T-helper 1 cell (primary cell): ENCODE results near the gene RNF214.
"Not testable (repeated sequence)": the region's sequence is repeated elsewhere in the genome, so short reads cannot be mapped to it uniquely, and the experiment has no call there.

Experiments
- DNase-seq, 5 donors: peaks; one replicate each; pipeline ENCODE4 v3.0.0-alpha.2; 2012 to 2020
- total RNA-seq, 4 donors: gene quantifications; one replicate each; lab custom pipeline; 2026; lab: John Stamatoyannopoulos, UW

Gene RNF214
- 20.9 to 53.5 (median 41.0) reads per million in 4 donors for total RNA-seq

GRCh38 chr11:117232092-117232878 is at the start of gene RNF214:
Gene RNF214, plus strand, starts transcription at chr11:117232671. Its CDS starts 1,602 bp downstream, at chr11:117234273.
- peak; percentile 58 to 77 (median 65) for DNase-seq

DNA sequence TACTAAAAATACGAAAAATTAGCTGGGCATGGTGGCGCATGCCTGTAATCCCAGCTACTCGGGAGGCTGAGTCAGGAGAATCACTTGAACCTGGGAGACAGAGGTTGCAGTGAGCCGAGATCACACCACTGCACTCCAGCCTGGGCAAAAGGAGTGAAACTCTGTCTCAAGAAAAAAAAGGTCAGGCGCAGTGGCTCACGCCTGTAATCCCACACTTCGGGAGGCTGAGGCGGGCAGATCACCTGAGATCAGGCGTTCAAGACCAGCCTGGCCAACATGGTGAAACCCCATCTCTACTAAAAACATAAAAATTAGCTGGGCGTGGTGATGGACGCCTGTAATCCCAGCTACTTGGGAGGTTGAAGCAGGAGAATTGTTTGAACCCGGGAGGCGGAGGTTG is 49.3 kb upstream of the RNF214 start:
- not testable (repeated sequence) for DNase-seq

DNA sequence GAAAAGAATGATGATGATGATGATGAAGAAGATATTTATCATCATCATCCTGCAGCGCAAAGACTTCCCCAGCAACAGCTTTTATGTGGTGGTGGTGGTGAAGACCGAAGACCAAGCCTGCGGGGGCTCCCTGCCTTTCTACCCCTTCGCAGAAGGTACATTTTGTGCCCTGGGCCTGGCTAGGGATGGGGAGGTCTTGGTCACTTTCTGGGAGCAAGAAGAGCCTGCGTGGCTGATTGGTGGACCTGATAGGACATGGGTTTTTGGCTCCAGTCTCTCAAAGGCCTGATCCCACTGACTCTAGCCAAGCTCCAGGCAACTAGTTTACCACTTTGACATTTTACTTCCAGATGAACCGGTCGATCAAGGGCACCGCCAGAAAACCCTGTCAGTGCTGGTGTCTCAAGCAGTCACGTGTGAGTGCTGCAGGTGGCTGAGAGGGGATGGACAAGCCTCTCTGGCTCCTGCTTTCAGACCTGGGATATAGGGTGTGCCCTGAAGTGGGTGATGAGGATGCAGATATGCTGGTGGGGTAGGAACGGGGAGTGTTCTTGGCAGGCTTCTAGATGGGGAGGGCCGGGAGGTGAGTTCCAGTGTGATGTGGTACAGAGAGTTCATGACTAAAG is 48.6 kb upstream of the RNF214 start:
- no peak for DNase-seq

DNA sequence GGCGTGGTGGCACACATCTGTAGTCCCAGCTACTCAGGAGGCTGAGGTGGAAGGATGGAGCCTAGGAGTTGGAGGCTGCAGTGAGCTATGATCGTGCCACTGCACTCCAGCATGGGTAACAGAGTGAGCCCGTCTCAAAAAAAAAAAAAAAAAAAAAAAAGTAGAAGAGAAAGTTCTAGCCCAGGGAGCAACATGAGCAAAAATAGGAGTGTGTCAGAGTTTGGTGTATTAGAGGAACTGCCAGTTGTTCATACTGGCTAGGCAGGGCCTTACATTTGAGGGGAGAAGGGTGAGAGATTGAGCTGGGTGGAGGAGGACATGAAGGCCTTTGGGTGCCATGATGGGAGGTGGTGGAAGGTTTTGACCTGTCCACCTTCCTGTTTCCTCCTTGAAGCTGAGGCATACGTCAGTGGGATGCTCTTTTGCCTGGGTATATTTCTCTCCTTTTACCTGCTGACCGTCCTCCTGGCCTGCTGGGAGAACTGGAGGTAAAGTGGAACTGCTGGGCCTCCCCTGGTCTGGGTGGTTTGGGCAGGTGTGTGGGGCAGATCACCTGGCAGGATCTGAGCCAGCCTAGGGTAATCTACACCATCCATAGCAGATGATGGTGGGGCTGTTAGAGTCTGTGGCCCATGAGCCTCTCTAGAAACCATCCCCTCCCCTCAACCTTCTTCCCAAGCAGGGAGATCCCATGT is 46.6 kb upstream of the RNF214 start:
- no peak for DNase-seq

- no peak for DNase-seq
Measured at GRCh38 chr11:117186431-117186761, 46.1 kb upstream of the RNF214 start.

GRCh38 chr11:117187007-117187406 is 45.5 kb upstream of the RNF214 start:
- DNase-seq: no peak

GRCh38 chr11:117187428-117187798 is 45.1 kb upstream of the RNF214 start:
- no peak for DNase-seq

- no peak for DNase-seq
Measured at GRCh38 chr11:117187799-117188481, 44.5 kb upstream of the RNF214 start.

DNA sequence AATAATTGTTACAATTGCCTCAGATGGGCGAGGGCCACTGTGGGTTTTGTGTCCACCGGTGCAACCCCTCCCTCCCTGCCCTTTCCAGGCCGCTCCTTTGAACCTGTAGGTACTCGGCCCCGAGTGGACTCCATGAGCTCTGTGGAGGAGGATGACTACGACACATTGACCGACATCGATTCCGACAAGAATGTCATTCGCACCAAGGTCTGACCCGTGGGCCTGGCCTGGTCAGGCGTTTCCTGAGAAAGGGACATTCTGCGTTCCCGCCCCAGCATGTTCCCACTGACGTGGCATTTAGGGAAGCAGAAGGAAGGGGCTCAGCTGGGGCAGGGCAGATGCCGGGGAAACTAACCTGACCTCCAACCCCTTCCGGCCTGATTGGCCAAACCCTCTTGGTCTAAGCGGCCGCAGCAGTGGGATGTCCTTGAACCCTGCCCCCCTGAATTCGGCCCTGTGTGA is 43.8 kb upstream of the RNF214 start:
- DNase-seq: no peak

DNA sequence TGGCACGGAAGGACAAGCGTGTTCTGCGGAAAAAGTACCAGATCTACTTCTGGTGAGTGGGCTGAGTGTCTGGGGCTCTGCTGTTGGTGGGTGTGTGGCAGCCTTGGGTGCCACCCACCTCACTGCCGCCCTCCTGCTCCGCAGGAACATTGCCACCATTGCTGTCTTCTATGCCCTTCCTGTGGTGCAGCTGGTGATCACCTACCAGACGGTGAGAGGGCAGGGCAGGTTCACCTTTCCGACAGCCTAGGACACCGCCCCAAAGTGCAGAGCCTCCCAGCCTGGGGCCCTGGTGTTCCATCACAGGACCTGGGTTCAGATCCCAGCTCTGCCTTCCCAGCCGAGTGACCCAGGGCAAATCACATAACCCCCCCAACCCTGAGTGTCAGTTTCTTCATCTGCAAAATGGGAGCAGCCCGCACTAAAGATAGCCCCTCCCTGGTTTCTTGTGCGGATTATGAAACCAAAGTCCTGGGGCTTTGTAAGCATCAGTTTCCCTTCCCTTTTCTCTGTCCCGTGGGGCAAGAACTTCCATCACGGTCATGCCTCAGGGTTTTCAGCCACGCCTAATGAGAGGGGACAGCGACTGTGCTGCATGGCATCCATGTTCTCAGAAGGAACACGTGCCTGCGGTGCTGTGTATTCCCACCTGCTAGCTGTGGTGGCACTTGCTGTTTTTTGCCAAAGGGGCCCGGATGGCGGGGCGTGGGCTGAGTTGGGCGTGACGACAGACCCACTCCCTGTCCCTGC is 43.1 kb upstream of the RNF214 start:
- DNase-seq: no peak

GRCh38 chr11:117189941-117190544 is 42.4 kb upstream of the RNF214 start:
- DNase-seq: no peak

DNA sequence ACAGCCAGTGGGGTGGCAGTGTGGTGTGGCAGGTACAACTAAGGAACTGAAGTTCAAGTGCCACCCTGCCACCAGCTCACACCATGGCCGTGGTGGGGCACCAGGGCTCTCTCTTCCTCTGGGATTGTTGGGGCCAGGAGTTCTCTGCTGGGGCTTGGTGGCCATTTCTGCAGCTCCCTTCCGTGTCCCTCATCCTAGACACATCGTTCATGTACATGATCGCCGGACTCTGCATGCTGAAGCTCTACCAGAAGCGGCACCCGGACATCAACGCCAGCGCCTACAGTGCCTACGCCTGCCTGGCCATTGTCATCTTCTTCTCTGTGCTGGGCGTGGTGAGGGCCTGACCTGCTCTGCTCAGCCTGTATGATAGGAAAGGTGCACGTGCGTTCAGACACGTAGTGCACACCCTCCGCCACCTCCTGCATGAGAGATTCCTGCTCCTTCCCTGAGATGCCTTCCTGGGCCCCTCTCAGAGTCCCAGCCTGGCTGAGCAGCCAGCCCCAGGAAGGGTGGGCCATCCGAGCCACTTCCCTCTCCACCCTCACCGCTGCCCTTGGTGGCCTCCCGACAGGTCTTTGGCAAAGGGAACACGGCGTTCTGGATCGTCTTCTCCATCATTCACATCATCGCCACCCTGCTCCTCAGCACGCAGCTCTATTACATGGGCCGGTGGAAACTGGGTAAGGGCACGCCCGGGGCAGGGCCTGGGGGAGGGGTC is 40.6 kb upstream of the RNF214 start:
- no peak for DNase-seq

GRCh38 chr11:117192401-117192875 is 40.0 kb upstream of the RNF214 start:
- no peak for DNase-seq

DNA sequence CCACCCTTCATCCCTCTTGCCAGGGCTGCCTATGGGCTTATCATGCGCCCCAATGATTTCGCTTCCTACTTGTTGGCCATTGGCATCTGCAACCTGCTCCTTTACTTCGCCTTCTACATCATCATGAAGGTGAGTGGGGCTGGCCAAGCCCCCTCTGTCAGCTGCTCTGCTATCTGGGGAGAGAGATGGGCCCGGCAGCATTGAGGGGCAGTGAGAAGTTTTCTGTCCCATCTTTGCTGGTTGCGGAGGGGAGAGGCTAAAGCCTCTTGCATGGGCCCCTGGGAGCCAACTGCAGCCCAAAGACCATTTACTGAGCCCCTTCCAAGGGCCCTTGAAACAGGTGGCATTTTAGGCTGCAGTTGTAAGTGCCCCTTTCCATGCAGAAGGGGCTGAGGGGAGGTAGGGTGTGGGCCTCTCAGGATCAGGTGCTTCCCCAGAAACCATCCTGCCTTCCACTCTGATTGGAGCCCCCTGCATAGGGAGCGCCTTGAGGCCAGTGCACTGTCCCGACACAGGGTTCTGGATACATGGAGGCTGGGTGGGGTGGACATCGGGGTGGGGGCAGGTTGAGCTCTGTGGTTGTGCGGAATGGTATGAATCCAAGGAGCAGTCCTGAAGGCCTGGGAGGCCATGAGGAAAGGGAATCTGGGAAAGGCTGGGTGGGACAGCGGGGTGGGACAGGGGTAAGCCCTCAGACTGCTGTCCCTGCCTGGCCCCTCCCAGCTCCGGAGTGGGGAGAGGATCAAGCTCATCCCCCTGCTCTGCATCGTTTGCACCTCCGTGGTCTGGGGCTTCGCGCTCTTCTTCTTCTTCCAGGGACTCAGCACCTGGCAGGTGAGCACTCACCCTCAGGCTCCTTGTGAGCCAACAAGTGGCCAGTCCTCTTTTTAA is 39.1 kb upstream of the RNF214 start:
- DNase-seq: no peak

- no peak for DNase-seq
Measured at GRCh38 chr11:117194267-117194666, 38.2 kb upstream of the RNF214 start.

GRCh38 chr11:117195258-117195657 is 37.2 kb upstream of the RNF214 start:
- DNase-seq: no peak

GRCh38 chr11:117195761-117196160 is 36.7 kb upstream of the RNF214 start:
- DNase-seq: no peak

DNA sequence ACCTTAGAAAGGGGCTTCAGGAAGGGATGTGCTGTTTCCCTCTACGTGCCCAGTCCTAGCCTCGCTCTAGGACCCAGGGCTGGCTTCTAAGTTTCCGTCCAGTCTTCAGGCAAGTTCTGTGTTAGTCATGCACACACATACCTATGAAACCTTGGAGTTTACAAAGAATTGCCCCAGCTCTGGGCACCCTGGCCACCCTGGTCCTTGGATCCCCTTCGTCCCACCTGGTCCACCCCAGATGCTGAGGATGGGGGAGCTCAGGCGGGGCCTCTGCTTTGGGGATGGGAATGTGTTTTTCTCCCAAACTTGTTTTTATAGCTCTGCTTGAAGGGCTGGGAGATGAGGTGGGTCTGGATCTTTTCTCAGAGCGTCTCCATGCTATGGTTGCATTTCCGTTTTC is 35.5 kb upstream of the RNF214 start:
- DNase-seq: no peak

DNA sequence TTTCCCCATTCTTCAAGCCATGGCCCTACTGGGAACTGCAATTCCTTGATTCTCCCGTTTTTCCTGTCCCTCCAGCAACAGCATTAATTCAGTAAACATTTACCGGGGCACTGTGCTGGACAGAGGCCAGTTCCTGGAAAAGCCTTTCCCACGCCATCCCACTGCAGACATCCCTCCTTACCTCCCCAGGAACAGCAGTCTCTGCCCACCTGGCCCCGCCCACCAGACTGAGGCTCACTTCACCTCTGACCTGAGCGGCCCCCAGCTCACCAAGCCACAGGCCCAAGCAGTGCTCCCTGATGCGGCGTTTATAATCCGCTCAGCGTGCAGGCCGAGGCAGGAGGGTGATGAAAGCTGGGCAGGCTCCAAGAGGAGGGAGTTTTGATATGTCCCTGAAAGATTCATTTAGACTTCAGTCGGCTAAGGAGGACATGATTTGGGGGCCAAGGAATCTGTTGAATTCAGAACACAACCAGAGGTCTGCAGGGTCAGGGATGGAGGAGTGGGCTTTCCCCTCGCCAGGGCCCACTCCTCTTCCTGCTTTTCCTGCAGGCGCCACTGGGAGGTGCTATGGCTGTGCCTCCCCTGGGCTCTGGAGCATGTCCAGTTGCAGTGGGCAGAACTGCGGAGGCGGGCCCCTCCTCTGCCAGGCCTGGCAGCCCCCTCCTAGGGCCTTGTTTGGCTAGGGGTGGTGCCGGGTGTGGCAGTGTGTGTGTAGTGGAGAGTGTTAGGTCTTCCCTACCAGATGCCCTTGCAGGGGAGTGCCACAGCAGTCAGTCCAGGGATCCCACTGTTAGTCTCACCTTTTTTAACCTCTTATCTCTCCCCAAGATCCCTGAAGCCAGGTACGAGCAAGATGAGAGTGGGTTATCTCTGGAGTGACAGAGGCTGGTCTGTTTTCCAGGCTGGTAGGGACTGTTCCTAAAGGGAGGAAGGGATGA is 34.7 kb upstream of the RNF214 start:
- no peak for DNase-seq
